MM.1S (cell line): ENCODE measurements around the gene HOMER2.

Experiments
- DNase-seq: peaks from one replicate; pipeline ENCODE4 v3.0.0-alpha.2; 2015
- H2AFZ ChIP-seq: fragments of 300-600 bp; sonication (generic); 2 replicates; pipeline ENCODE4 v1.6.0; 2016; ENCODE audit warnings: antibody characterized with exemption, low read length
- H3F3A ChIP-seq: fragments of 300-600 bp; sonication (generic); 2 replicates; pipeline ENCODE4 v1.6.1; 2016; ENCODE audit warnings: mild to moderate bottlenecking, antibody characterized with exemption, low read length, moderate library complexity, mixed read lengths; ENCODE audit not compliant: insufficient read depth
- H3K27ac ChIP-seq: fragments of 300-600 bp; sonication (generic); 2 replicates; pipeline ENCODE4 v1.5.1; 2016; ENCODE audit warnings: mild to moderate bottlenecking, low read length
- H3K27me3 ChIP-seq: fragments of 300-600 bp; sonication (generic); replicated peaks from 2 replicates; pipeline ENCODE4 v1.6.0; 2016; ENCODE audit warnings: low read length; ENCODE audit not compliant: insufficient read depth
- H3K36me3 ChIP-seq: fragments of 300-600 bp; sonication (generic); replicated peaks from 2 replicates; pipeline ENCODE4 v1.6.1; 2016; ENCODE audit warnings: mild to moderate bottlenecking, low read length, mixed read lengths; ENCODE audit not compliant: insufficient read depth
- H3K4me1 ChIP-seq: fragments of 300-600 bp; sonication (generic); 2 replicates; pipeline ENCODE4 v1.6.1; 2016; ENCODE audit warnings: low read length, mixed read lengths
- H3K4me2 ChIP-seq: fragments of 300-600 bp; sonication (generic); 2 replicates; pipeline ENCODE4 v1.6.0; 2016; ENCODE audit warnings: low read depth, low read length
- H3K4me3 ChIP-seq: fragments of 300-600 bp; sonication (generic); 2 replicates; pipeline ENCODE4 v1.5.1; 2016; ENCODE audit warnings: low read length, mixed read lengths
- H3K79me2 ChIP-seq: fragments of 300-600 bp; sonication (generic); 2 replicates; pipeline ENCODE4 v1.6.1; 2016; ENCODE audit warnings: mixed run types, low read length, mixed read lengths
- H3K9ac ChIP-seq: fragments of 300-600 bp; sonication (generic); 2 replicates; pipeline ENCODE4 v1.6.1; 2016; ENCODE audit warnings: low read length, mixed read lengths
- H3K9me2 ChIP-seq: fragments of 300-600 bp; sonication (generic); replicated peaks from 2 replicates; pipeline ENCODE4 v1.6.1; 2016; ENCODE audit warnings: mild to moderate bottlenecking, low read length, mixed read lengths; ENCODE audit not compliant: insufficient read depth
- H3K9me3 ChIP-seq: fragments of 300-600 bp; sonication (generic); replicated peaks from 2 replicates; pipeline ENCODE4 v1.6.1; 2016; ENCODE audit warnings: mild to moderate bottlenecking, low read length, mixed read lengths; ENCODE audit not compliant: insufficient read depth
- H4K20me1 ChIP-seq: fragments of 300-600 bp; sonication (generic); 2 replicates; pipeline ENCODE4 v1.6.1; 2016; ENCODE audit warnings: mild to moderate bottlenecking, low read length, moderate library complexity, mixed read lengths; ENCODE audit not compliant: insufficient read depth
- EZH2 ChIP-seq: fragments of 300-600 bp; sonication (generic); optimal IDR thresholded peaks from 2 replicates; pipeline ENCODE3; 2017; ENCODE audit warnings: low read depth, mild to moderate bottlenecking, antibody characterized with exemption, low read length, mixed read lengths
- EZH2phosphoT487 ChIP-seq: fragments of 300-600 bp; sonication (generic); IDR thresholded peaks from 2 replicates; pipeline ENCODE4 v1.6.1; 2018; ENCODE audit warnings: antibody characterized with exemption, low read length
- TF ChIP-seq, protein P1 (sequence below): fragments of 300-600 bp; sonication (generic); IDR thresholded peaks from 2 replicates; pipeline ENCODE4 v1.5.1; 2016; ENCODE audit warnings: antibody characterized with exemption, low read length, mixed read lengths

HOMER2 gene

DNA sequence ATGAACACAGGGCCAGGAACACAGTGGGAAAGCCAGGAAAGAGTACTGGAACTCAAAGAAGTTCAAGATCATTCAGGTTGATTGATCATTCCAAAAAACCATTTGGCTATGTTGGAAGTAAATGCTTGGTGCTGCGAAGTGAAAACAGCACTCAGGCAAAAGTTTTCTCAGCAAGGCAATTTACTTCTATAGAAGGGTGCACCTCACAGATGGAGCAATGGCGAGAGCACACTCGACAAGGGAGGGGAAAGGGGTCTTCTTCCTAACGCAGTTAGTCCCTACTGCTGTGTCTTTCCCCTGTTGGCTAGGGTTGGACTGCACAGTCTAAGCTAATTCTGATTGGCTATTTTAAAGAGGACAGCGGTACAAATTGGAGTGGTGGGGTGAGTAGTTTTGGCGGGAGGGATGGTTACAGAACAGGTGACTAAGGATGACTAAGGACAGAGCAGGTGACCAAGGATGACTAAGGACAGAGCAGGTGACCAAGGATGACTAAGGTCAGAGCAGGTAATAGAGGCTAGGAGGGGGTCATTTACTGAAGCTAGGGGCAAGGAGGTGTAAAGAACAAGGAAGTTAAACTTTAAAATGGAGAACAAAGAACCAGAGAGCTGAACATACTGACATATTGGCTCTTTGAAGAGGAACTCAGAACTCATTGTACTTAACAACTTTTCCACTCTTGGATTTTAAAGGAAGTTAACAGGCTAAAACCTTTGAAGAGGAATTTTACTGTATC is 43.3 kb downstream of the HOMER2 start:
- Histone ChIP-seq H3K9ac (no peak overlapping the region), H3K27me3 (no peaks in the 10 kb centered on the region), H3K9me3 (no peaks in the 10 kb centered on the region), H3F3A (no peaks in the 10 kb centered on the region), H3K4me3 (no peak overlapping the region), H3K36me3 (no peaks in the 10 kb centered on the region), H3K4me2 (no peak overlapping the region), H3K79me2 (no peaks in the 10 kb centered on the region), H3K4me1 (no peaks in the 10 kb centered on the region), H3K9me2 (no peaks in the 10 kb centered on the region), H3K27ac (no peak overlapping the region), H4K20me1 (no peaks in the 10 kb centered on the region), H2AFZ (no peak overlapping the region)
- no peak for TF ChIP-seq EZH2
- TF ChIP-seq, protein P1, sequence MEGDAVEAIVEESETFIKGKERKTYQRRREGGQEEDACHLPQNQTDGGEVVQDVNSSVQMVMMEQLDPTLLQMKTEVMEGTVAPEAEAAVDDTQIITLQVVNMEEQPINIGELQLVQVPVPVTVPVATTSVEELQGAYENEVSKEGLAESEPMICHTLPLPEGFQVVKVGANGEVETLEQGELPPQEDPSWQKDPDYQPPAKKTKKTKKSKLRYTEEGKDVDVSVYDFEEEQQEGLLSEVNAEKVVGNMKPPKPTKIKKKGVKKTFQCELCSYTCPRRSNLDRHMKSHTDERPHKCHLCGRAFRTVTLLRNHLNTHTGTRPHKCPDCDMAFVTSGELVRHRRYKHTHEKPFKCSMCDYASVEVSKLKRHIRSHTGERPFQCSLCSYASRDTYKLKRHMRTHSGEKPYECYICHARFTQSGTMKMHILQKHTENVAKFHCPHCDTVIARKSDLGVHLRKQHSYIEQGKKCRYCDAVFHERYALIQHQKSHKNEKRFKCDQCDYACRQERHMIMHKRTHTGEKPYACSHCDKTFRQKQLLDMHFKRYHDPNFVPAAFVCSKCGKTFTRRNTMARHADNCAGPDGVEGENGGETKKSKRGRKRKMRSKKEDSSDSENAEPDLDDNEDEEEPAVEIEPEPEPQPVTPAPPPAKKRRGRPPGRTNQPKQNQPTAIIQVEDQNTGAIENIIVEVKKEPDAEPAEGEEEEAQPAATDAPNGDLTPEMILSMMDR, result no peak
- no peak for TF ChIP-seq EZH2phosphoT487
- DNase-seq, result no peak

DNA sequence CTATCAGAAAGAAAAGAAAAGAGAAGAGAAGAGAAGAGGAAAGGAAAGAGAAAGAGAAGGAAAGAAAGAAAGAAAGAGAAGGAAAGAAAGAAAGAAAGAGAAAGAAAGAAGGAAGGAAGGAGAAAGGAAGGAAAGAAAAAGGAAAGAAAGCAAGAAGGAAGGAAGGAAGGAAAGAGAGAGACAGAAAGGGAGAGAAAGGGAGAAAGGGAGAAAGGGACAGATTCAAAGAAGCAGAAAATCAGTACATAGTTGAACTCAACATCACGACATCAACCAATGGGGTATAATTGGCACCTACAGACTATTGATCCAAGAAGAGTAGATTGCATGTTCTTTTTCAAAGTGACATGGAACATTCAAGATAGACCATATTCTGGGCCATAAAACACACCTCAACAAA is 45.2 kb downstream of the HOMER2 start:
- TF ChIP-seq, protein P1, result no peak
- TF ChIP-seq EZH2 (no peak), EZH2phosphoT487 (no peak)
- Histone ChIP-seq H3F3A (no peaks in the 10 kb centered on the region), H3K27ac (no peak overlapping the region), H3K4me1 (no peaks in the 10 kb centered on the region), H3K9me2 (no peaks in the 10 kb centered on the region), H4K20me1 (no peaks in the 10 kb centered on the region), H3K4me2 (no peak overlapping the region), H3K4me3 (no peak overlapping the region), H3K36me3 (no peaks in the 10 kb centered on the region), H3K9me3 (no peaks in the 10 kb centered on the region), H2AFZ (no peak overlapping the region), H3K27me3 (no peaks in the 10 kb centered on the region), H3K79me2 (no peaks in the 10 kb centered on the region), H3K9ac (no peak overlapping the region)
- DNase-seq, result no peak

DNA sequence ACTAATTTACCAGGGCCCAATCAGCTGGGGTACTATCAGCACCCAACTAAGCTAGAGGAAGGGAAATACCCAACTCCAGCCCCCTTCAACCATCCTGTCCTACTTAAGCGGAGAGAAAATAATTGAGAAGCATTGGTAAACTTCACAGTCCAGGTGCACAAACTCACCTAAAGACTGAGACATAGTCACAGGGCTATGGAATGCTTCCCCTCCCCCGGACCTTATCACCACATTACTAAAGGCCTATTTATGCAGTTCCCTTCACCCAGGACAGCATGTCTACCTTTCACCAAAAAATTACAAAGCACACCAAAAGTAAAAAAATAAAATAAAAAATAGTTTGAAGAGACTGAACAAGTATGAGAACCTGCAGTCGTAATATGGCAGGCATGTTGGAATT is 47.9 kb downstream of the HOMER2 start:
- H3K79me2 ChIP-seq, result no peaks in the 10 kb centered on the region
- no peaks in the 10 kb centered on the region for H3K9me3 ChIP-seq
- H3K27ac ChIP-seq, result no peak overlapping the region
- no peak overlapping the region for H3K4me3 ChIP-seq
- TF ChIP-seq EZH2 (no peak), EZH2phosphoT487 (no peak)
- TF ChIP-seq, protein P1, result no peak
- no peak overlapping the region for H3K9ac ChIP-seq
- H3K4me1 ChIP-seq, result no peaks in the 10 kb centered on the region
- no peak overlapping the region for H3K4me2 ChIP-seq
- H3K9me2 ChIP-seq, result no peaks in the 10 kb centered on the region
- H2AFZ ChIP-seq, result no peak overlapping the region
- no peaks in the 10 kb centered on the region for H3K27me3 ChIP-seq
- H3K36me3 ChIP-seq, result no peaks in the 10 kb centered on the region
- no peaks in the 10 kb centered on the region for H3F3A ChIP-seq
- no peak for DNase-seq
- H4K20me1 ChIP-seq, result no peaks in the 10 kb centered on the region
